Measurements from ENCODE around the gene MAP7D1.
A peak's percentile ranks its signal among the peaks of the same experiment; 100 is the strongest.

MAP7D1 gene

GRCh38 chr1:36134505-36135329 lies 21.2 kb upstream of the MAP7D1 start:
- DNase-seq = peak; percentile 57
- Mint-ChIP-seq H3K4me3 (no peak overlapping the region), H3K36me3 (peaks cover 16% of the 10 kb centered on the region), H3K27ac (no peak overlapping the region), H3K9me3 (no peaks in the 10 kb centered on the region), H3K27me3 (no peaks in the 10 kb centered on the region), H3K4me1 (peaks cover 8% of the 10 kb centered on the region)
- CTCF ChIA-PET = interaction anchor here (0.6 to 5.3 kb wide), 21 partner anchors 10 to 562 kb away, joined by 3 to 127 read pairs (median 4); partner anchors contain the start of genes TFAP2E and TRAPPC3

GRCh38 chr1:36135330-36135667 lies 20.7 kb upstream of the MAP7D1 start:
- no peak for DNase-seq
- Mint-ChIP-seq H3K9me3 (no peaks in the 10 kb centered on the region), H3K4me3 (no peak overlapping the region), H3K4me1 (peaks cover 12% of the 10 kb centered on the region), H3K27me3 (no peaks in the 10 kb centered on the region), H3K27ac (no peak overlapping the region), H3K36me3 (peaks cover 20% of the 10 kb centered on the region)
- CTCF ChIA-PET = interaction anchor here (0.6 to 5.3 kb wide), 17 partner anchors 10 to 562 kb away, joined by 3 to 127 read pairs (median 5); partner anchors contain the start of genes TFAP2E and TRAPPC3

DNA sequence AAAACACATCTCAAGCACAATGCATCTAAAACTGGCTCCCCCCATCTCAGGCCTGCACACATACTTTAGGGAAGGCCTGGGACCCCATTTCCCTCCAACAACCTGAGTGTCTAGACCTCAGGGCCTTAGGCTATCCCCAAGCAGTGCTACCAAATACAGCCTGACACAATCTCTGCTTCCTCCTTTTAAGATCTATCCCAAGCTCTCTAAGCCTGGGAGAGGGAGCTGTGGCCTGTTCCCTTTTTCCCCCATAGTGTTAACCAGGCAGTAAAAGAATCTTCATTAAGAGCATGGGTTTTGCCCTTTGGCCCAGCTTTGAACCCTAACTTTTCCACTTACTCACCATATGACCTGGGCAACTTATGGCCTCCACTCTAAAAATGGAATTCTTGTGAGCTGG lies 20.2 kb upstream of the MAP7D1 start:
- no peak overlapping the region for H3K27ac Mint-ChIP-seq

GRCh38 chr1:36136535-36136934 lies 19.4 kb upstream of the MAP7D1 start:
- Mint-ChIP-seq H3K9me3 (no peaks in the 10 kb centered on the region), H3K27me3 (no peaks in the 10 kb centered on the region), H3K36me3 (peaks cover 25% of the 10 kb centered on the region), H3K4me1 (peaks cover 23% of the 10 kb centered on the region), H3K27ac (no peak overlapping the region), H3K4me3 (no peak overlapping the region)
- CTCF ChIA-PET = interaction anchor here (5.3 kb wide), 1 partner anchor 34 kb away, joined by 127 read pairs; no protein-coding TSS in a partner anchor
- DNase-seq = no peak

More for the DNA sequence above, 20.2 kb upstream of the MAP7D1 start:
- no peak for DNase-seq
- Mint-ChIP-seq H3K4me3 (no peak overlapping the region), H3K36me3 (peaks cover 22% of the 10 kb centered on the region), H3K9me3 (no peaks in the 10 kb centered on the region), H3K27me3 (no peaks in the 10 kb centered on the region), H3K4me1 (peaks cover 16% of the 10 kb centered on the region)
- CTCF ChIA-PET = interaction anchor here (1.0 to 5.3 kb wide), 9 partner anchors 14 to 164 kb away, joined by 3 to 127 read pairs (median 12); partner anchors contain the start of gene TRAPPC3

GRCh38 chr1:36137226-36137625 lies 18.7 kb upstream of the MAP7D1 start:
- H3K36me3 Mint-ChIP-seq = peaks cover 27% of the 10 kb centered on the region
- DNase-seq = no peak
- no peak overlapping the region for H3K27ac Mint-ChIP-seq
- CTCF ChIA-PET = no interaction called here
- no peak overlapping the region for H3K4me3 Mint-ChIP-seq
- peaks cover 27% of the 10 kb centered on the region for H3K4me1 Mint-ChIP-seq
- no peaks in the 10 kb centered on the region for H3K9me3 Mint-ChIP-seq
- H3K27me3 Mint-ChIP-seq = no peaks in the 10 kb centered on the region

- Mint-ChIP-seq H3K4me1 (peaks cover 28% of the 10 kb centered on the region), H3K36me3 (peaks cover 27% of the 10 kb centered on the region), H3K9me3 (no peaks in the 10 kb centered on the region), H3K4me3 (no peak overlapping the region), H3K27ac (no peak overlapping the region), H3K27me3 (no peaks in the 10 kb centered on the region)
- CTCF ChIA-PET = no interaction called here
- DNase-seq = no peak
Observed at GRCh38 chr1:36137776-36138175, 18.2 kb upstream of the MAP7D1 start.

DNA sequence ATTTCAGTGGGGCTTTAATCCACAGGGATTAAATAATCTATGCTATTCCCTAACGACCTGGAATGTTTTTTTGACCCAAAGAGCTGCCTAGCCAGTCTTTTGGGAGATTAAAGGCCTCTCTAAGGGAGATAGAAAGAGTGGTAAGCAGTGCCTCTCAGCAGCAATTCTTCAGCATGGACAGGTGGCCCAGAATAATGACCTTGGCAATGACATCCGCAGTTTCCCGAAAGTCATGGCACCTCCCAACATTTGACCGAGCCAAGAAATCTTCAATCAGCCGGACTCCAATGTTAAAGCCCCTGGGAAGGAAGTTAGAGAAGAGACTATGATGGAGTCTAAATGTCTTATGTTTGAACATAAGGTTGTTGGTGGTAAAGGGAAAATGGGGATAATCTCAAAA lies 16.4 kb upstream of the MAP7D1 start:
- Mint-ChIP-seq H3K27ac (no peak overlapping the region), H3K4me3 (no peak overlapping the region), H3K4me1 (peaks cover 34% of the 10 kb centered on the region), H3K36me3 (peaks cover 30% of the 10 kb centered on the region), H3K9me3 (no peaks in the 10 kb centered on the region), H3K27me3 (no peaks in the 10 kb centered on the region)
- no peak for DNase-seq
- CTCF ChIA-PET = no interaction called here

- peaks cover 36% of the 10 kb centered on the region for H3K36me3 Mint-ChIP-seq
- H3K27ac Mint-ChIP-seq = no peak overlapping the region
- no peak overlapping the region for H3K4me3 Mint-ChIP-seq
- CTCF ChIA-PET = interaction anchor here (0.6 to 2.5 kb wide), 4 partner anchors 9 to 143 kb away, joined by 3 to 11 read pairs (median 3); no protein-coding TSS in a partner anchor
- peaks cover 37% of the 10 kb centered on the region for H3K4me1 Mint-ChIP-seq
- H3K9me3 Mint-ChIP-seq = no peaks in the 10 kb centered on the region
- no peak for DNase-seq
- H3K27me3 Mint-ChIP-seq = no peaks in the 10 kb centered on the region
Observed at GRCh38 chr1:36142121-36142520, 13.8 kb upstream of the MAP7D1 start.

- CTCF ChIA-PET = interaction anchor here (1.3 to 2.5 kb wide), 2 partner anchors 45 to 199 kb away, joined by 3 to 11 read pairs; no protein-coding TSS in a partner anchor
- H3K9me3 Mint-ChIP-seq = no peaks in the 10 kb centered on the region
- no peaks in the 10 kb centered on the region for H3K27me3 Mint-ChIP-seq
- DNase-seq = no peak
- H3K4me1 Mint-ChIP-seq = peaks cover 47% of the 10 kb centered on the region
- peaks cover 28% of the 10 kb centered on the region for H3K36me3 Mint-ChIP-seq
- H3K27ac Mint-ChIP-seq = no peak overlapping the region
- H3K4me3 Mint-ChIP-seq = no peak overlapping the region
Observed at GRCh38 chr1:36143424-36143823, 12.5 kb upstream of the MAP7D1 start.

DNA sequence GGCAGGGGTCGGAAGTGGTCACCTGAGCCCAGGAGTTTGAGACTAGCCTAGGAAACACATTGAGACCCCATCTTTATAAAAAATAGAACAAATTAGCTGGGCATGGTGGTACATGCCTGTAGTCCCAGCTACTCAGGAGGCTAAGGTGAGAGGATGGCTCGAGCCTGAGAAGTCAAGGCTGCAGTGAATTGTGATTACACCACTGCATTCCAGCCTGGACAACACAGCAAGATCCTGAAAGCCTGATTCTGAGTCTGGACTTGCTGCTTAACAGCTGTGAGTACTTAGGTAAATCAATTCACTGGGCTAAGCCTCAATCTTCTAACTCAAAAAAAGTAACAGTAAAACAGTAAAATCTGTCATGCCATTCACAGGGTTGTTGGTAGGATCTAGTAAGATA lies 11.5 kb upstream of the MAP7D1 start:
- H3K4me1 Mint-ChIP-seq = peaks cover 53% of the 10 kb centered on the region
- H3K9me3 Mint-ChIP-seq = no peaks in the 10 kb centered on the region
- H3K4me3 Mint-ChIP-seq = no peak overlapping the region
- H3K27me3 Mint-ChIP-seq = no peaks in the 10 kb centered on the region
- no peak overlapping the region for H3K27ac Mint-ChIP-seq
- no peak for DNase-seq
- peaks cover 24% of the 10 kb centered on the region for H3K36me3 Mint-ChIP-seq
- CTCF ChIA-PET = interaction anchor here (0.7 to 2.9 kb wide), 5 partner anchors 10 to 198 kb away, joined by 3 to 14 read pairs (median 3); no protein-coding TSS in a partner anchor

DNA sequence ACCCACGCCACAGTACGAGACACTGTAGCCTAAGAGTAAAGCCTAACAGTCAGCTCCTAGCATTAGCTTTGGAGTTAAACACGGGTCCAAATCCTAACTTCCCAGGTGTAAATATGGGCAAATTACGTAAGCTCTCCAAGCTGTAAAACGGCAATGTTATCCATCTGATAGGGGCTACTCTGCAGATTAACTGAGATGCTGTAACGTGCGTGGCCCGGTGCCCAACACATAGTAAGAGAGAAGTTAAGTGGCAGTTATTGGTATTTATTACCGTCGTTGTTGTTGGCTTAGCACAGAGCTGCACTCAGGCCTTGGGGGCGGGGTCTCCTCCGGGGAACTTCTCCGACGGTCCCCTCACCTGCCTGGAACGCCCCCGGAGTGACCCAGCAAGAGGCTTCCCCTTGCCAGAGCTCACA lies 7.1 kb upstream of the MAP7D1 start:
- Mint-ChIP-seq H3K27me3 (no peaks in the 10 kb centered on the region), H3K9me3 (no peaks in the 10 kb centered on the region), H3K27ac (peak overlapping the region; percentile 92), H3K4me3 (peak overlapping the region; percentile 95), H3K36me3 (peaks cover 7% of the 10 kb centered on the region), H3K4me1 (peaks cover 68% of the 10 kb centered on the region)
- CTCF ChIA-PET = interaction anchor here (0.8 to 9.5 kb wide), 18 partner anchors 13 to 271 kb away, joined by 3 to 179 read pairs (median 8); partner anchors contain the start of gene THRAP3
- DNase-seq = no peak

DNA sequence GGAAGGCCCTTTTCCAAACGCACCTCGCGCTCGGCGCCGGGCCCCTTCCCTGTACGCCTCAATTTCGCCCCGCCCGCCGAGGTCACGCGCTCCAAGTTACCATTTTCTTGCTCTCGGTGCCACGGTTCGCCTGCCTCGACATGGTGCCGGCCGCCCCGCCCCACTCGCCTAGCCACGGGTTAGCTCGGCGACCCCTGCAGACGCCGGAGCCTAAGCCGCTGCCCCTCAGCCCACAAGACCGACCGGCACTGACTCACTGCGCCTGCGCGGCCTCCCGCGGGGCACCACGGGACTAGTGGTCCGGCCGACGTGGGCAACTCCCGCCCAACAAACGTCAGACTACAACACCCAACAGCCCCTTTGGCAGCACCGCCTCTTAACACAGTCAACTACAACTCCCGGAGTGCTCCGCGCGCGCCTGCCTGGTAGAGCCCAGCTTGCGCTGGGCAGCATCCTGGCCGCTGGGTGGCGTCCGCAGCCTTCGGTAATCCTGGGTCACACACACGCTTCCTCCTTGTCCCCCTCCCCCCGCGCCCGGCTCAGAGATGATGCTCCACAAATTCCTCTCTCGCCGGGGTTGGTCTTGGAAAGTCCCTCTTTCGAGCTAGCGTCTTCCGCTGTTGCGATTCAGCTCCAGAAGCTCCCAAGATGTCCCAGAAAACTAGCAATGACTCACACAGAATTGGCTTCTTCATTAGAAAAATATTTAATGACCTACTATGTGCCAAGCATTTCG lies 6.6 kb upstream of the MAP7D1 start, which contains the start of gene TRAPPC3:
Gene TRAPPC3 (minus strand): TSS at position 250 of the 736 bp plus-strand sequence. CDS start 108 bp downstream, at position 142.
- CTCF ChIA-PET = interaction anchor here (0.6 to 9.5 kb wide), 27 partner anchors 12 to 278 kb away, joined by 3 to 179 read pairs (median 5); partner anchors contain the start of genes EVA1B, SH3D21 and THRAP3
- H3K9me3 Mint-ChIP-seq = no peaks in the 10 kb centered on the region
- peaks cover 74% of the 10 kb centered on the region for H3K4me1 Mint-ChIP-seq
- H3K27me3 Mint-ChIP-seq = no peaks in the 10 kb centered on the region
- H3K4me3 Mint-ChIP-seq = peak within 1 kb of the TSS; percentile 95
- H3K36me3 Mint-ChIP-seq = peaks cover 7% of the 10 kb centered on the region
- peak; percentile 100 for DNase-seq
- peak within 1 kb of the TSS; percentile 92 for H3K27ac Mint-ChIP-seq

DNA sequence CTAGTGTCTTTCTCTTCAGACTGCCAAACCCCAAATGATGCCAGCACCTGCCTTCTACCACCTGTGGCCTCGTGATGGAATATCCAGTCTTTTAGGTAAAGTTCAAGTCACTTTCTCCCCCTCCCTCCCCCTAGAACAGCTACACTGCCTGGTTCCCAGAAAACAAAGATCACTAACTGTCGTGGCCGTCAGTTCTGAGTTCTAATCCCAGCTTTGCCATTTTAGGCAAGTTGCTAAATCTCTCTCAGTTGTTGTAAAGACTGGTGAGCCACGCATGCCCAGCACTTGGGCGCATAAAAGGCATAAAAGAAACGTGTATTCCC lies 6.0 kb upstream of the MAP7D1 start:
- DNase-seq = no peak
- H3K36me3 Mint-ChIP-seq = peaks cover 7% of the 10 kb centered on the region
- peaks cover 76% of the 10 kb centered on the region for H3K4me1 Mint-ChIP-seq
- H3K27me3 Mint-ChIP-seq = no peaks in the 10 kb centered on the region
- CTCF ChIA-PET = interaction anchor here (0.6 to 9.5 kb wide), 24 partner anchors 12 to 277 kb away, joined by 3 to 179 read pairs (median 7); partner anchors contain the start of genes EVA1B and SH3D21
- no peaks in the 10 kb centered on the region for H3K9me3 Mint-ChIP-seq
- peak overlapping the region; percentile 92 for H3K27ac Mint-ChIP-seq
- peak overlapping the region; percentile 95 for H3K4me3 Mint-ChIP-seq

Data from activated naive CD4-positive, alpha-beta T cell treated with anti-CD3 and anti-CD28 coated beads, Interleukin-2, amount 10 ng/mL, durations not matched to agents 7 days and 5 days (primary cell).